GM12878 (cell line): Measurements from ENCODE around the gene PLEKHA5.

Experiments
- ATF3 ChIP-seq: IDR thresholded peaks from 2 replicates; pipeline ENCODE4 v1.6.1; 2011; ENCODE audit warnings: low read depth, mild to moderate bottlenecking, low read length, moderate library complexity, borderline replicate concordance; ENCODE audit errors: extremely low read depth
- BCL3 ChIP-seq: IDR thresholded peaks from 2 replicates; pipeline ENCODE4 v1.6.1; 2011; ENCODE audit warnings: borderline replicate concordance, low read depth, mild to moderate bottlenecking, moderate library complexity, low read length; ENCODE audit not compliant: insufficient read depth, poor library complexity, severe bottlenecking
- CBX5 ChIP-seq: sonication (generic); IDR thresholded peaks from 2 replicates; pipeline ENCODE4 v1.6.1; 2016; ENCODE audit warnings: low read depth, moderate library complexity, mild to moderate bottlenecking, inconsistent platforms
- CTCF ChIP-seq, 3 experiments: IDR thresholded peaks in 2 of 3; conservative IDR thresholded peaks in 1 of 3; 2 replicates each; pipeline ENCODE4 v1.5.1; 2011; ENCODE audit warnings: low read depth in 3 of 3, low read length in 3 of 3, mild to moderate bottlenecking in 3 of 3, control low read depth in 2 of 3, moderate library complexity in 2 of 3, inconsistent platforms in 1 of 3, mixed read lengths in 1 of 3; ENCODE audit not compliant: control insufficient read depth in 2 of 3, insufficient read depth in 1 of 3; ENCODE audit errors: extremely low read depth in 1 of 3
- WRNIP1 ChIP-seq: IDR thresholded peaks from 2 replicates; pipeline ENCODE4 v1.6.1; 2011; ENCODE audit warnings: low read depth, low read length, improper control_type of control experiment, borderline replicate concordance

GRCh38 chr12:19158923-19159322 lies 29.4 kb downstream of the PLEKHA5 start:
- TF ChIP-seq WRNIP1: no peak
- no peak for TF ChIP-seq CTCF (IDR thresholded peaks at IDR 0.05 in 2 of 3, conservative IDR thresholded peaks at IDR 0.05 in 1 of 3; ENCODE audit: control insufficient read depth in 2 of 3, extremely low read depth in 1 of 3, insufficient read depth in 1 of 3, low read depth in 3 of 3, low read length in 3 of 3)
- TF ChIP-seq CBX5: no peak
- TF ChIP-seq BCL3: no peak
- TF ChIP-seq ATF3: no peak
